ENCODE results near the gene ADAMTS16. TPM values are rescaled to one million over a fixed set of nuclear protein-coding genes. Genes with fewer than 3 reads are reported as not detected.
A peak's percentile ranks its signal among the peaks of the same experiment; 100 is the strongest.

ADAMTS16 gene
- total and polyA plus RNA-seq, 2 experiments from 2014 or later = 0.11 TPM

GRCh38 chr5:5287419-5287818, 147.3 kb downstream of the ADAMTS16 start:
- DNase-seq = no peak
- H3K27me3 ChIP-seq (replicated peaks; ENCODE audit: insufficient read depth) = no peaks in the 10 kb centered on the region
- 61 to 63% methylated on average over 9 of the region's 9 CpGs for WGBS, 2 experiments (ENCODE audit: low coverage in 1 of 2, low lambda C conversion rate in 2 of 2, missing lambda C conversion rate in 2 of 2)
- TF ChIP-seq EZH2 (IDR thresholded peaks at IDR 0.05; ENCODE audit: insufficient read depth, poor library complexity, severe bottlenecking) = no peak
- no peak for TF ChIP-seq EZH2phosphoT487 (IDR thresholded peaks at IDR 0.05; ENCODE audit: insufficient read depth, low read depth)
- H3K79me2 ChIP-seq (ENCODE audit: insufficient read depth) = no peaks in the 10 kb centered on the region
- H3K4me1 ChIP-seq (ENCODE audit: insufficient read depth) = peaks cover 6% of the 10 kb centered on the region; the same call in 1 of the 2 replicates
- no peak overlapping the region for H3K4me3 ChIP-seq
- no peaks in the 10 kb centered on the region for H4K20me1 ChIP-seq (ENCODE audit: insufficient read depth)
- no peak overlapping the region for H2AFZ ChIP-seq
- H3K27ac ChIP-seq = no peak overlapping the region
- no peaks in the 10 kb centered on the region for H3F3A ChIP-seq (ENCODE audit: insufficient read depth)
- no peak overlapping the region for H3K4me2 ChIP-seq (ENCODE audit: unreplicated experiment)
- in situ Hi-C loops (cut with MboI) = no loop called here
- H3K9ac ChIP-seq = no peak overlapping the region
- H3K9me3 ChIP-seq (ENCODE audit: low read depth) = no peaks in the 10 kb centered on the region
- no peaks in the 10 kb centered on the region for H3K36me3 ChIP-seq (ENCODE audit: low read depth)
- no peaks in the 10 kb centered on the region for H3K9me2 ChIP-seq (ENCODE audit: insufficient read depth)

GRCh38 chr5:5288201-5288600, 148.1 kb downstream of the ADAMTS16 start:
- H3K79me2 ChIP-seq (ENCODE audit: insufficient read depth) = no peaks in the 10 kb centered on the region
- H3K27ac ChIP-seq = no peak overlapping the region; the same call in 1 of the 2 replicates
- H2AFZ ChIP-seq = no peak overlapping the region
- H3K4me2 ChIP-seq (ENCODE audit: unreplicated experiment) = no peak overlapping the region
- in situ Hi-C loops (cut with MboI) = no loop called here
- WGBS, 2 experiments (ENCODE audit: low coverage in 1 of 2, low lambda C conversion rate in 2 of 2, missing lambda C conversion rate in 2 of 2) = 20 to 29% methylated on average over 8 of the region's 8 CpGs
- H4K20me1 ChIP-seq (ENCODE audit: insufficient read depth) = no peaks in the 10 kb centered on the region
- no peaks in the 10 kb centered on the region for H3K27me3 ChIP-seq (replicated peaks; ENCODE audit: insufficient read depth)
- DNase-seq = peak; percentile 62
- TF ChIP-seq EZH2 (IDR thresholded peaks at IDR 0.05; ENCODE audit: insufficient read depth, poor library complexity, severe bottlenecking) (no peak), EZH2phosphoT487 (IDR thresholded peaks at IDR 0.05; ENCODE audit: insufficient read depth, low read depth) (no peak)
- no peak overlapping the region for H3K4me3 ChIP-seq
- no peaks in the 10 kb centered on the region for H3K9me2 ChIP-seq (ENCODE audit: insufficient read depth)
- no peaks in the 10 kb centered on the region for H3K9me3 ChIP-seq (ENCODE audit: low read depth)
- peaks cover 6% of the 10 kb centered on the region; the same call in 1 of the 2 replicates for H3K4me1 ChIP-seq (ENCODE audit: insufficient read depth)
- no peak overlapping the region for H3K9ac ChIP-seq
- H3K36me3 ChIP-seq (ENCODE audit: low read depth) = no peaks in the 10 kb centered on the region
- H3F3A ChIP-seq (ENCODE audit: insufficient read depth) = no peaks in the 10 kb centered on the region

GRCh38 chr5:5289537-5289936, 149.4 kb downstream of the ADAMTS16 start:
- no peaks in the 10 kb centered on the region for H3K79me2 ChIP-seq (ENCODE audit: insufficient read depth)
- no peaks in the 10 kb centered on the region for H4K20me1 ChIP-seq (ENCODE audit: insufficient read depth)
- no peak overlapping the region for H2AFZ ChIP-seq
- TF ChIP-seq EZH2 (IDR thresholded peaks at IDR 0.05; ENCODE audit: insufficient read depth, poor library complexity, severe bottlenecking) (no peak), EZH2phosphoT487 (IDR thresholded peaks at IDR 0.05; ENCODE audit: insufficient read depth, low read depth) (no peak)
- H3K4me3 ChIP-seq = no peak overlapping the region
- no peak overlapping the region for H3K27ac ChIP-seq
- no peaks in the 10 kb centered on the region for H3K36me3 ChIP-seq (ENCODE audit: low read depth)
- in situ Hi-C loops (cut with MboI) = no loop called here
- WGBS, 2 experiments (ENCODE audit: low coverage in 1 of 2, low lambda C conversion rate in 2 of 2, missing lambda C conversion rate in 2 of 2) = 12 to 21% methylated on average over 2 of the region's 2 CpGs
- H3K9me2 ChIP-seq (ENCODE audit: insufficient read depth) = no peaks in the 10 kb centered on the region
- H3K27me3 ChIP-seq (replicated peaks; ENCODE audit: insufficient read depth) = no peaks in the 10 kb centered on the region
- H3F3A ChIP-seq (ENCODE audit: insufficient read depth) = no peaks in the 10 kb centered on the region
- peaks cover 6% of the 10 kb centered on the region; the same call in 1 of the 2 replicates for H3K4me1 ChIP-seq (ENCODE audit: insufficient read depth)
- no peak overlapping the region for H3K4me2 ChIP-seq (ENCODE audit: unreplicated experiment)
- DNase-seq = no peak
- no peaks in the 10 kb centered on the region for H3K9me3 ChIP-seq (ENCODE audit: low read depth)
- H3K9ac ChIP-seq = no peak overlapping the region

GRCh38 chr5:5290674-5291334, 150.7 kb downstream of the ADAMTS16 start:
- no peak overlapping the region for H3K27ac ChIP-seq
- in situ Hi-C loops (cut with MboI) = no loop called here
- 66 to 70% methylated on average over 10 of the region's 10 CpGs for WGBS, 2 experiments (ENCODE audit: low coverage in 1 of 2, low lambda C conversion rate in 2 of 2, missing lambda C conversion rate in 2 of 2)
- DNase-seq = no peak
- no peak overlapping the region for H3K9ac ChIP-seq
- H3K9me2 ChIP-seq (ENCODE audit: insufficient read depth) = no peaks in the 10 kb centered on the region
- H3K4me1 ChIP-seq (ENCODE audit: insufficient read depth) = peaks cover 6% of the 10 kb centered on the region; the same call in 1 of the 2 replicates
- H3K4me2 ChIP-seq (ENCODE audit: unreplicated experiment) = no peak overlapping the region
- no peaks in the 10 kb centered on the region for H3K36me3 ChIP-seq (ENCODE audit: low read depth)
- H3K4me3 ChIP-seq = no peak overlapping the region
- TF ChIP-seq EZH2phosphoT487 (IDR thresholded peaks at IDR 0.05; ENCODE audit: insufficient read depth, low read depth) (no peak), EZH2 (IDR thresholded peaks at IDR 0.05; ENCODE audit: insufficient read depth, poor library complexity, severe bottlenecking) (no peak)
- H3K79me2 ChIP-seq (ENCODE audit: insufficient read depth) = no peaks in the 10 kb centered on the region
- H4K20me1 ChIP-seq (ENCODE audit: insufficient read depth) = no peaks in the 10 kb centered on the region
- no peaks in the 10 kb centered on the region for H3F3A ChIP-seq (ENCODE audit: insufficient read depth)
- H3K27me3 ChIP-seq (replicated peaks; ENCODE audit: insufficient read depth) = 0 out of 2 replicates have a peak, but pooled peaks cover under 1% of the 10 kb centered on the region
- H2AFZ ChIP-seq = no peak overlapping the region
- no peaks in the 10 kb centered on the region for H3K9me3 ChIP-seq (ENCODE audit: low read depth)
